ENCODE measurements around the gene STRA6.

The STRA6 gene

GRCh38 chr15:74227968-74228722 is 25.6 kb upstream of the STRA6 start:
- no peak for DNase-seq

- no peak for DNase-seq
These were observed 24.4 kb upstream of the STRA6 start for GRCh38 chr15:74226761-74227540.

- no peak for DNase-seq
These were observed 23.3 kb upstream of the STRA6 start for GRCh38 chr15:74225928-74226327.

GRCh38 chr15:74222240-74223119 is 19.9 kb upstream of the STRA6 start:
- no peak for DNase-seq

- no peak for DNase-seq
These were observed 19.0 kb upstream of the STRA6 start for GRCh38 chr15:74221399-74222239.

- no peak for DNase-seq
These were observed 18.1 kb upstream of the STRA6 start for GRCh38 chr15:74220475-74221248.

GRCh38 chr15:74217907-74218885 is 15.6 kb upstream of the STRA6 start:
- DNase-seq = no peak

GRCh38 chr15:74216949-74217348 is 14.4 kb upstream of the STRA6 start:
- no peak for DNase-seq

- DNase-seq = no peak
These were observed 13.4 kb upstream of the STRA6 start for GRCh38 chr15:74215958-74216357.

GRCh38 chr15:74214324-74215021 is 11.9 kb upstream of the STRA6 start:
- no peak for DNase-seq

- DNase-seq = no peak
These were observed 11.3 kb upstream of the STRA6 start for GRCh38 chr15:74213858-74214284.

GRCh38 chr15:74212494-74212893 is 9.9 kb upstream of the STRA6 start:
- DNase-seq = no peak

- DNase-seq = no peak
These were observed 9.1 kb upstream of the STRA6 start for GRCh38 chr15:74211656-74212055.

GRCh38 chr15:74210729-74211128 is 8.1 kb upstream of the STRA6 start:
- no peak for DNase-seq

- no peak for DNase-seq
These were observed 7.5 kb upstream of the STRA6 start for GRCh38 chr15:74209997-74210671.

GRCh38 chr15:74209560-74209958 is 7.0 kb upstream of the STRA6 start:
- DNase-seq = no peak

- DNase-seq = no peak
These were observed 6.4 kb upstream of the STRA6 start for GRCh38 chr15:74208901-74209559.

- DNase-seq = no peak
These were observed 5.9 kb upstream of the STRA6 start for GRCh38 chr15:74208496-74208895.

Measured in CD4-positive, alpha-beta T cell treated with Interleukin-21 for 1 hour (primary cell).